BE2C (cell line): ENCODE measurements around the gene PITPNB.

Experiments used
- DNase-seq: peaks from one replicate; pipeline ENCODE4 v3.0.0-alpha.2; 2020
- H3K27me3 ChIP-seq: fragments of 250-450 bp; sonication (Bioruptor Pico); 2 replicates; pipeline ENCODE4 v1.5.1; 2020; ENCODE audit warnings: mild to moderate bottlenecking
- H3K36me3 ChIP-seq: fragments of 250-450 bp; sonication (Bioruptor Pico); 2 replicates; pipeline ENCODE4 v1.5.1; 2020; ENCODE audit warnings: mild to moderate bottlenecking
- H3K4me1 ChIP-seq: fragments of 250-450 bp; sonication (Bioruptor Pico); 2 replicates; pipeline ENCODE4 v1.5.1; 2020
- H3K4me3 ChIP-seq: 2 replicates; pipeline ENCODE4 v1.5.1; 2011; ENCODE audit warnings: low read depth, low read length
- H3K9me3 ChIP-seq: fragments of 250-450 bp; sonication (Bioruptor Pico); 2 replicates; pipeline ENCODE4 v1.5.1; 2020
- CTCF ChIP-seq: IDR thresholded peaks from 2 replicates; pipeline ENCODE4 v1.5.1; 2012; ENCODE audit warnings: mild to moderate bottlenecking, low read depth, low read length

The PITPNB gene

GRCh38 chr22:27959335-27960090, 40.5 kb upstream of the PITPNB start:
- Histone ChIP-seq H3K36me3 (no peaks in the 10 kb centered on the region), H3K4me1 (peaks cover 11% of the 10 kb centered on the region), H3K4me3 (no peak overlapping the region), H3K9me3 (no peaks in the 10 kb centered on the region), H3K27me3 (no peaks in the 10 kb centered on the region)
- DNase-seq = no peak
- no peak for TF ChIP-seq CTCF

GRCh38 chr22:27952779-27953178, 33.7 kb upstream of the PITPNB start:
- no peak for DNase-seq
- Histone ChIP-seq H3K4me3 (no peak overlapping the region), H3K27me3 (no peaks in the 10 kb centered on the region), H3K4me1 (peaks cover 5% of the 10 kb centered on the region), H3K9me3 (no peaks in the 10 kb centered on the region; the same call in 1 of the 2 replicates), H3K36me3 (no peaks in the 10 kb centered on the region)
- no peak for TF ChIP-seq CTCF

- peaks cover 5% of the 10 kb centered on the region for H3K4me1 ChIP-seq
- H3K4me3 ChIP-seq = no peak overlapping the region
- no peaks in the 10 kb centered on the region for H3K36me3 ChIP-seq
- no peaks in the 10 kb centered on the region; the same call in 1 of the 2 replicates for H3K9me3 ChIP-seq
- no peaks in the 10 kb centered on the region for H3K27me3 ChIP-seq
- DNase-seq = no peak
- no peak for TF ChIP-seq CTCF
These were observed 33.0 kb upstream of the PITPNB start for GRCh38 chr22:27952091-27952490.

- no peaks in the 10 kb centered on the region for H3K27me3 ChIP-seq
- H3K4me1 ChIP-seq = peaks cover 5% of the 10 kb centered on the region
- no peak overlapping the region for H3K4me3 ChIP-seq
- H3K9me3 ChIP-seq = no peaks in the 10 kb centered on the region; the same call in 1 of the 2 replicates
- no peak for DNase-seq
- TF ChIP-seq CTCF = no peak
- H3K36me3 ChIP-seq = no peaks in the 10 kb centered on the region
These were observed 30.4 kb upstream of the PITPNB start for GRCh38 chr22:27949421-27949820.

- TF ChIP-seq CTCF = no peak
- Histone ChIP-seq H3K27me3 (no peaks in the 10 kb centered on the region), H3K36me3 (no peaks in the 10 kb centered on the region), H3K9me3 (no peaks in the 10 kb centered on the region; the same call in 1 of the 2 replicates), H3K4me1 (peaks cover 4% of the 10 kb centered on the region), H3K4me3 (no peak overlapping the region)
- DNase-seq = no peak
These were observed 29.5 kb upstream of the PITPNB start for GRCh38 chr22:27948569-27948968.

GRCh38 chr22:27947448-27947847, 28.4 kb upstream of the PITPNB start:
- no peaks in the 10 kb centered on the region for H3K36me3 ChIP-seq
- no peak for DNase-seq
- no peaks in the 10 kb centered on the region for H3K27me3 ChIP-seq
- TF ChIP-seq CTCF = no peak
- H3K9me3 ChIP-seq = no peaks in the 10 kb centered on the region; the same call in 1 of the 2 replicates
- no peak overlapping the region for H3K4me3 ChIP-seq
- H3K4me1 ChIP-seq = no peaks in the 10 kb centered on the region; the same call in 1 of the 2 replicates
